ENCODE data around the gene CD164.

Gene CD164

DNA sequence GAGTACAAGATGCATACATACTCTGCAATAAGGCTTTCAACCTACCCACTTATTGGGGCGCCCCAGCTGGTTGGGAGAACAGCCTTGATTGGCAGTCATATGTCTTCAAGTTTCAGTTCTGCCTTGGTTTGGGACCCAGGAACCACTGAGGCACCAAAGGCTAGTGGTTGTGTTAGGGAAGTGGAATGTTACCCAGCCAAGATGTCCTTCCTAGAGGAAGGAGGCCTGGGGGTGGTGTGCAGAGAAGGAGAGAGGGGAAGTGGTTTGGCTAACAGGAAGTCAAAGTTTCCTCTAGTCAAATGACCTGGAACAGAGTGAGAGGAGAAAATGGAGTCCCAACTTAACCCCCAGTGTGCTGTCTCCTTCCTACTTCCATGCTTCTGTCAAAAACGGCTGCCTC, 59.4 kb downstream of the CD164 start:
- H3K36me3 ChIP-seq (replicated peaks), result no peaks in the 10 kb centered on the region
- TF ChIP-seq, protein P1, sequence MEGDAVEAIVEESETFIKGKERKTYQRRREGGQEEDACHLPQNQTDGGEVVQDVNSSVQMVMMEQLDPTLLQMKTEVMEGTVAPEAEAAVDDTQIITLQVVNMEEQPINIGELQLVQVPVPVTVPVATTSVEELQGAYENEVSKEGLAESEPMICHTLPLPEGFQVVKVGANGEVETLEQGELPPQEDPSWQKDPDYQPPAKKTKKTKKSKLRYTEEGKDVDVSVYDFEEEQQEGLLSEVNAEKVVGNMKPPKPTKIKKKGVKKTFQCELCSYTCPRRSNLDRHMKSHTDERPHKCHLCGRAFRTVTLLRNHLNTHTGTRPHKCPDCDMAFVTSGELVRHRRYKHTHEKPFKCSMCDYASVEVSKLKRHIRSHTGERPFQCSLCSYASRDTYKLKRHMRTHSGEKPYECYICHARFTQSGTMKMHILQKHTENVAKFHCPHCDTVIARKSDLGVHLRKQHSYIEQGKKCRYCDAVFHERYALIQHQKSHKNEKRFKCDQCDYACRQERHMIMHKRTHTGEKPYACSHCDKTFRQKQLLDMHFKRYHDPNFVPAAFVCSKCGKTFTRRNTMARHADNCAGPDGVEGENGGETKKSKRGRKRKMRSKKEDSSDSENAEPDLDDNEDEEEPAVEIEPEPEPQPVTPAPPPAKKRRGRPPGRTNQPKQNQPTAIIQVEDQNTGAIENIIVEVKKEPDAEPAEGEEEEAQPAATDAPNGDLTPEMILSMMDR (IDR thresholded peaks at IDR 0.05; ENCODE audit: low read depth, low read length, missing control alignments), result no peak
- H3K27me3 ChIP-seq (replicated peaks), result no peaks in the 10 kb centered on the region
- in situ Hi-C loops (cut with HindIII; ENCODE audit: low pct_ligation_motif_present, low sequenced_read_pairs), result no loop called here
- no peak for DNase-seq
- no peak overlapping the region for H3K27ac ChIP-seq
- H3K4me3 ChIP-seq (ENCODE audit: low read depth, low read length), result no peak overlapping the region

DNA sequence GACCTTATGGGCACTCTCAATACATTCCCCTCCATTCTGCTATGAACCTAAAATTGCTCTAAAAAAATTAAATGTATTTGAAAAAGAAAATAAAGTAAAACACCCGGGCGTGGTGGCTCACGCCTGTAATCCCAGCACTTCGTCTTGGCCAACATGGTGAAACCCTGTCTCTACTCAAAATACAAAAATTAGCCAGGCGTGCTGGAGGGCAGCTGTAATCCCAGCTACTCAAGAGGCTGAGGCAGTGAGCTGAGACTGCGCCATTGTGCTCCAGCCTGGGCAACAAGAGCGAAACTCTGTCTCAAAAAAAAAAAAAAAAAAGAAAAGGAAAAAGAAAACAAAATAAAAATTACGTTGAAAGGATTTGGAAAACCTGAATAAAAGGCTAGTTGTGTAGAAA, 60.5 kb downstream of the CD164 start:
- TF ChIP-seq, protein P1 (IDR thresholded peaks at IDR 0.05; ENCODE audit: low read depth, low read length, missing control alignments), result no peak
- no peaks in the 10 kb centered on the region for H3K36me3 ChIP-seq (replicated peaks)
- no peak overlapping the region for H3K27ac ChIP-seq
- DNase-seq, result no peak
- no peaks in the 10 kb centered on the region for H3K27me3 ChIP-seq (replicated peaks)
- no peak overlapping the region for H3K4me3 ChIP-seq (ENCODE audit: low read depth, low read length)
- in situ Hi-C loops (cut with HindIII; ENCODE audit: low pct_ligation_motif_present, low sequenced_read_pairs), result no loop called here

DNA sequence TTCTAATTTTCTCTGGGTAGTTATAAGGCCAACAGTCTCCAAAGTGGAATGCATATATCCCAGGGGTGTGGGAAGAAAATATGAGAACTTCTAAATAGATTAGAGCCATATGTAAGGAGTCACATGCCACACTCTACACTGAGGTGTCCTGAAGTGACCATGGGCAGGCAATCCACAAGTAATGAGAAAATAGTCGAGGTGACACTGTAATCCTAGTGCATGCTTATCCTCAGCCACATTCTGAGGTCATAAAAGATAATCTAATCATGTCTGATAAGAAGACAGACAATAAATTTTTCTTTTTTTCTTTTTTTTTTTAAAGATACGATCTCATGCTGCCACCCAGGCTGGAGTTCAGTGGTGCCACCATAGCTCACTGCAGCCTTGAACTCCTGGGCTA, 62.2 kb downstream of the CD164 start:
- DNase-seq, result no peak
- H3K36me3 ChIP-seq (replicated peaks), result no peaks in the 10 kb centered on the region
- TF ChIP-seq, protein P1 (IDR thresholded peaks at IDR 0.05; ENCODE audit: low read depth, low read length, missing control alignments), result no peak
- in situ Hi-C loops (cut with HindIII; ENCODE audit: low pct_ligation_motif_present, low sequenced_read_pairs), result no loop called here
- H3K27me3 ChIP-seq (replicated peaks), result no peaks in the 10 kb centered on the region
- no peak overlapping the region for H3K27ac ChIP-seq
- no peak overlapping the region for H3K4me3 ChIP-seq (ENCODE audit: low read depth, low read length)

DNA sequence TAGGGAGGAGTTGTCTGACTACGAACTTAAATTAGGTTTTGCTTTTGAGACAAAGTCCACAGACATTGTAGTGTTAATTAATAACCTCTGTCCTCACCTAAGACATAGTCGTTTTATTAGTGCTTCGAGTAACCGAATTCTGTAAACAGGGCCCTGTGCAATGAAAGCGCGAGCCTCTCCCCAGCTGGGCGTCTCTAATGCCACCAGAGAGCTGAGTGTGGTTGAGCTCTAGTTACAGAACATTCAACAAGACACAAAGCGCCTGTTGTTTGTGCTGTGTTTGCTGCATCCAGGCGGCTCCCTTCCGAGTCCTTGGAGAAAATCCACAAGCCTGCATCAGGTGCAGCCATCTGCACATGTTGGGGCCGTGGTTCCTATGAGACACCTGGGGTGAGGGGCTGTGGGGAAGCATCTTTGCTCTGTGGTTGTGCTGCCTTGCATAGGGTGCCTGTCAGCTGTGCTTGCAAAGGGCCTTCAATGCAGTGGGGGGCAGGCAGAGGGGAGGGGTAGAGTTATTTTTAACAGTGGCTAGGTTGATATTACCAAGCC, 63.9 kb downstream of the CD164 start:
- TF ChIP-seq, protein P1 (IDR thresholded peaks at IDR 0.05; ENCODE audit: low read depth, low read length, missing control alignments), result no peak
- Histone ChIP-seq H3K27ac (no peak overlapping the region), H3K36me3 (replicated peaks) (no peaks in the 10 kb centered on the region), H3K27me3 (replicated peaks) (no peaks in the 10 kb centered on the region), H3K4me3 (ENCODE audit: low read depth, low read length) (no peak overlapping the region)
- in situ Hi-C loops (cut with HindIII; ENCODE audit: low pct_ligation_motif_present, low sequenced_read_pairs), result no loop called here
- no peak for DNase-seq

DNA sequence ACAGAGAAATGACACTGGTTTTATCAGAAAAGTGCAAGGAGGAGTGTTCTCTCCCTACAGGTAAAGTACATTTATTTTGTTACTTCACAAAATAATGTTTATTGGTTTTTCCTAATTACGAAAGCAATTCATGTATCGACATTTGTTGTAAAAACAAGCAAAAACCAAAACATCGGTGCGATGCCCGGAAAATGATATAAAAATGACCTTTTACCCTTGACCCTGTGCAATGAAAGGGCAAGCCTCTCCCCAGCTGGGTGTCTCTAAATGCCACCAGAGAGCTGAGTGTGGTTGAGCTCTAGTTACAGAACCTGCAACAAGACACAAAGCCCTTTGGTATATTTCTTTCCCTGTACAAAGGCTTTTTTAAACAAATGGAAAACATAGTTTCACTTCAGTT, 65.4 kb downstream of the CD164 start:
- no peak for DNase-seq
- Histone ChIP-seq H3K27ac (no peak overlapping the region), H3K27me3 (replicated peaks) (no peaks in the 10 kb centered on the region), H3K36me3 (replicated peaks) (no peaks in the 10 kb centered on the region), H3K4me3 (ENCODE audit: low read depth, low read length) (no peak overlapping the region)
- TF ChIP-seq, protein P1 (IDR thresholded peaks at IDR 0.05; ENCODE audit: low read depth, low read length, missing control alignments), result no peak
- in situ Hi-C loops (cut with HindIII; ENCODE audit: low pct_ligation_motif_present, low sequenced_read_pairs), result no loop called here

All from brain microvascular endothelial cell (primary cell).